GM21723 (cell line): ENCODE measurements around the gene TNFAIP8L2.
"Not testable (repeated sequence)": the region's sequence is repeated elsewhere in the genome, so short reads cannot be mapped to it uniquely, and the experiment has no call there.

Source experiments
- ATAC-seq: cut with Tn5 transposase; IDR thresholded peaks from one replicate; pipeline ENCODE4 v1.9.1; 2021; ENCODE audit warnings: mild to moderate bottlenecking, moderate library complexity; ENCODE audit not compliant: unreplicated experiment

The TNFAIP8L2 gene

GRCh38 chr1:151188667-151189066 lies 32.2 kb downstream of the TNFAIP8L2 start:
- not testable (repeated sequence) for ATAC-seq

GRCh38 chr1:151189637-151190445 lies 33.4 kb downstream of the TNFAIP8L2 start, which contains the start of gene VPS72:
Gene VPS72 (minus strand): TSS chr1:151190197. CDS start chr1:151190121, 76 bp downstream.
- ATAC-seq: peak; percentile 77

- no peak for ATAC-seq
Observed at GRCh38 chr1:151192047-151192446, 35.6 kb downstream of the TNFAIP8L2 start.

GRCh38 chr1:151193304-151193703 lies 36.9 kb downstream of the TNFAIP8L2 start:
- ATAC-seq: no peak

DNA sequence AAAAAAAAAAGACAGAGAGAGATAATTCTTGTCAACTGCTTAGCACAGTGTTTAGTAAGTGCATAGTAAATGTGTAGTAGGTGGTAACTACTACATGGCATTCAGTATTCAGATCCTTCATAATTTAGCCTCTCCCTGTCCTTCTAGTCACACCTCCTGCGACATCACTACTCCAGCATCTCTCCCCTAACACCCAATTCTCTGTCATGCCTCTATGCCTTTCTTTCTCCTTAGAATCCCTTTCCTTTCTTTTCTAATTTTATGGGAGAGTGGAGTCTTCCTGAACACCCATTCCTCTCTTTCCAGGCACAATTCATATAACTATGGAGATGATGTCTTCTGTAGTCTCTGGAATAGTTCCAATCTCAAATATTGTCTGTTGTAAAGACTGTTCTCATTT lies 37.4 kb downstream of the TNFAIP8L2 start:
- ATAC-seq: no peak

- not testable (repeated sequence) for ATAC-seq
Observed at GRCh38 chr1:151194894-151195594, 38.6 kb downstream of the TNFAIP8L2 start.

GRCh38 chr1:151196292-151196800 lies 39.9 kb downstream of the TNFAIP8L2 start:
- ATAC-seq: no peak

DNA sequence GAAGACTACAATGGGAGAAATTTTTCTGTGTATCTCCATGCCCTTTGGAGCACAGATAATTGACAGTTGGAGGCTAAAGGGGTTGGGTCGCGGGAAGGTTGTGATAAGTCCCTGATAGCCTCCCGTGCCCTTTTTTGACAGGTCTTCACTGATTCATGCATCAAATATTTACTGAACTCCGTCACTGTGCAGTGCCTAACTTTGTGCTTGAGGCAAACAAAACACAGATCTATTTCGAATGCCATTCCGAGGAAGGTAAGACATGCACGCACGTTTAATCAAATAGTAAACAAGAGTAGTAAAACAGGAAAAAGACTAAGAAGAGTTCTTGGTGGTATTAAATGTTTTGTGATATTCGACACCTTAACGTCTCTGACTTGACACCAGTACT lies 41.4 kb downstream of the TNFAIP8L2 start:
- ATAC-seq: no peak

DNA sequence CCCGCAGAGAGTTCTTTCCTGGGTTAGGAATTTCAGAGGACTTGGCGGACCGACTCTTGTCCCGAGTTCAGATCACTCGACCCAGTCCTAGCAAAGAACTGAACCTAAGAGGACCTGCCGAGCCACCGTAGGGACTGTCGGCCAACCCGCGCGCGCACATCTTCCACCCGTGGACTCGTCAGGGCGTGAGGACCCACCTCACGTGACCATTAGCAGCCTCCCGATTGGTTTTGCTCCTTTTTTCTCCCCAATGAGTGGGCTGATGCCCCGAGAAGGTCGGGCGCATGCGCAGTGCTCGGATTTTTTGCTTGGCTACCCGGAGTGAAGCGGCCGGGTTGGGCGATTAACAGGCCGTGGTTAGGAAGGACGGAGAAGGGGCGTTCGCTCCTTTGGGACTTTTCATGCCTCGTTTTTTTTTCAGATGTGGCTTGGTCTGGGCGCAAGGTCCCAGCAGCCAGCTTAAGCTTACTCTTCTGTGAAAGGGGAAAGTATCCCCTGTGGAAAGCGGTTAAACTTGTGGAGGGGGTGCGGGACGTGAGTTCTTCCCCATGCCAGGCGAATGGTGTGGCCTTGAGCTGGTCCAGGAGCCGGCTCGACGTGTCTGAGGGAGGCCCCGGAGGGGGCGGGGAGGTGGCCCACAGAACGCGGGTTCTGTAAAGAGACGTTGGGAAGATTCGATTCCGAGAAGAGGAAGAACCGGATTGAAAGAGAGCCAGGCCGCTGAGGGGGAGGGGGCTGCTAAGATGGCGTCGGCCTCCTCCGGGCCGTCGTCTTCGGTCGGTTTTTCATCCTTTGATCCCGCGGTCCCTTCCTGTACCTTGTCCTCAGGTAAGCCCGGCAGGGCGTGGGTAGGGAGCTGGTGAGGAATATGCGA lies 42.0 kb downstream of the TNFAIP8L2 start, which contains the start of gene PIP5K1A:
Gene PIP5K1A, plus strand, starts transcription at position 299 of the 874 bp plus-strand sequence. Its CDS starts 445 bp downstream, at position 744.
- peak; percentile 76 for ATAC-seq

DNA sequence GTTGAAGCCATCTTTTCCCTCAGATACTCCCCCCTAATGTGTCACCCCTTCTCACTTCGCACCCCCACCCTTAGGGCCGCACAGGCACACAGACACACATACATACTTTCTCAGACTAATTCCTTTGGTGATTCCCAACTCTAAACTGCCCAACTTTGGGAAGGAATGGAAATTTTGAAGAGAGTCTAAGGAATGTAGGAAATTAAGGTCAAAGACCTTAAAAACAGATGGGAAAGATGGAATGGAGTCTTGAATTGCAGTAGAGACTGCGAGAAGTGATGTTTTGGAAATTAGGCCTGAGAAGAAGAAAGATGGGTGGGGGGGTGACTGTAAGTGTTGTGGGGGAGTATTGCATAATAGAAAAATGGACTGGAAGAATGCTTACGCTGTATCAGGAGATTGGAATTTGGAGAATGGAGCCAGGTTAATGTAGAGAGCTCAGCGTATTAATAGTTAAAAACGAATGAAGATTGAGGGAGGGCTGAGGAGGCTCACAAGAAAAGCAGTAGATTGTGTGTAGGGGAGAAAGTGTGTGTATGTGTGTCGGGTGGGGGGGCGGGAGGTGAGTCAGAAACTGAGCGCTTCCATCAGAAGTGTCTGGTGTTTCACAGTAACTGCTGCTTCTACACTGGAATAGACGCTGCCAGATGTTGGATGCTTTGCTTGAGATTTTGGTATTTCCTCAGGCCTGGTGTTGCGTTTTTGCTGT lies 43.6 kb downstream of the TNFAIP8L2 start:
- ATAC-seq: no peak

- not testable (repeated sequence) for ATAC-seq
Observed at GRCh38 chr1:151205381-151205965, 49.0 kb downstream of the TNFAIP8L2 start.
